HG02852 (cell line): ENCODE data around the gene CHD2.

Source experiments
- ATAC-seq: cut with Tn5 transposase; IDR thresholded peaks from one replicate; pipeline ENCODE4 v1.9.1; 2021; ENCODE audit warnings: mild to moderate bottlenecking, moderate library complexity; ENCODE audit not compliant: unreplicated experiment

Gene CHD2

DNA sequence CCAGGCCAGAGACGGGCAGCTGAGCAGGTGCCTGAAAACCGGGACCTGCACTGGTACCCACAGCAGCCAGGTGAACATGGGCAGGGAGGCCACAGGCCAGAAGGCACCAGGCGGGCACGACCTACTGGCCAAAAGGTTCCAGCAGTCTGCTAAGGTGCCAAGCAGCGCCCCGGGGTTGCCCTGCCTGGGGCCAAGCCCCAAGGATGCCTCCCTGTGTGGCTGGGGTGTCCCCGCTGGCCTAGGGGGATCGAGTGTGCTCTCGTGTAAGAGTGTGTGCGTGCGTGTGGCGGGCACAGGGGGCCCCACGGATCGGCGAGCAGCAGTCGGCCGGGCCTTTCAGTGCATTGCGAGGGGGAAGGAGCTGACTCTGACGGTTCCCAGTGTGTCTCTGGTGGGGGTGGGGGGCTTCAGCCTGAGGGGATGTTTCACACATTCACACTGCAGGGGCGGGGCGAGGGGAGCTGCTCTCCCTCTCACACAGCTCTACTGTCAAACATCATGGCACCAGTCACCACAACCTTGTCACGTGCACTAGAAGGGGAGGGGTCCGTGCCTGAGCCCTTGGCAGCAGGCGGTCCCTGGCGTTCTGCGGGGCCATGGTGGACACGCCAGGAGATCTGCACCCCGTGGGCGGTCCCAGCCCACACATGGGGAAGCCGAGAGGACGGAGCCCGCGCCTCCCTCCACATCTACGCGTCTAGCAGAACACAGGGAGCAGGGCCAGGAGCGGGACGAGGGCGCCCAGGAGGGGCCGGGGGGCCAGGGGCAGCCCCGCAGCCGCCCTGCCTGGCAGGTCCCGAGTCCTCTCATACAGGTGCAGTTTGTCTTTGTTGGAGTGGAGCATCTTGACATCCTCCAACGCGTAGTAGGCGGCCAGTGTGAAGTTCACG is 144.4 kb downstream of the CHD2 start:
- ATAC-seq, result no peak

DNA sequence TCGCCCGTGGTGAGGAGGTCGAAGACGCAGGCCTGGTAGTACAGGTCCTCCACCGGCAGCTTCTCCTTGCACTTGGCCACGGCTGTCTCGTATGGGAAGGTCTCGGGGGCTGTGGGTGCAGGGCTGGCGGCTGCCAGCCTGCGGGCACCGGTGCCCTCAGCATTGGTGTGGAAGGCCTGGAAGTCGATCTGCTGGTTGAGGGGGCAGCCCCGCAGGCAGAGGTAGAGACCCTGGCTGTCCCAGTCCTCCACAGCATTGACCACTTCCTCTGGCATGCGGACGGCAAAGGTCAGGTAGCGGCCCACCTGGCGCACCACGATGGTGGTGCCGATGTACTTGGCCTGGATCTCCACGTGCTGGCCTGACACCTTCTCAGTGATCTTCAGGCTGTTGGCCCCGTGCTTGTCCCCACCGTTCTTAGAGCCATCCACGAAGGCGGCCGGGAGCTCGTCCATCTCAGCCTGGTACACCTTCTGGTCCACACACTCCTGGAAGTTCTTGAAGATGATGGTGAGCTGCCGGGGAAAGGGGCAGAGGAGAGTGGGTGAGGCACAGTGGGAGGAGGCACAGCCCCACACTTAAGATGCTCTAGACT is 145.2 kb downstream of the CHD2 start:
- no peak for ATAC-seq

DNA sequence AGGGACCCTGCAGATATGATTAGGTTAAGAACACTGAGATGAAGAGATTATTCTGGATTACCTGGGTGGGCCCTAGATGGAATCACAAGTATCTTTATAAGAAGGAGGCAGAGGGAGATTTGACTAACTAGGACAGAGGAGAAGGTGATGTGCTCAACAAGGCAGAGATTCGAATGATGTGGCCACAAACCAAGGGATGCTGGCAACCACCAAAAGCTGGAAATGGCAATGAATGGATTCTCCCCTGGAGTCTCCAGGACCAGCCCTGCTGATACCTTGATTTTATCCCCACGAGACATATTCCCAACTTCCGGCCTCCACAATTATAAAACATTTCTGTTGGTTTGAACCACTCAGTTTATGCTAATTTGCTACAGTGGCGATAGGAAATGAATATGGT is 146.0 kb downstream of the CHD2 start:
- no peak for ATAC-seq

DNA sequence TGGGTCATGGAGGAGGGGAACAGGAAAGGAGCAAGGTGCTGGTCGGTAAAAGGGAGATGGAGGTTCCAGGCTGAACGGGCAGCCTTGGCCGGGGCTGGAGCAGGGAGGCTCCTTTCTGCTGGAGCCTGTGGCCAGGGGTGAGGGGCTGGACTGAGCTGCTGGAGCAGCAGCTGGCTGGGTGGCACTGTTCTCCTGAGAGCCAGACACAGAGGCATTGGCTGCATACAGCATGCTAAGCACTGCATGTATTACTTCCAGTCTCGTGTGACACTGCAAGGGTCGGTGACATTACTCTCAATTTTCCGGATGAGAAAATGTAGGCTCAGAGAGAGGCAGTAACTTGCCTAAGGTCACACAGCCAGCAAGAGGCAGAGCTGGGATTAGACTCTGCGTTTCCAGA is 146.6 kb downstream of the CHD2 start:
- ATAC-seq, result no peak

DNA sequence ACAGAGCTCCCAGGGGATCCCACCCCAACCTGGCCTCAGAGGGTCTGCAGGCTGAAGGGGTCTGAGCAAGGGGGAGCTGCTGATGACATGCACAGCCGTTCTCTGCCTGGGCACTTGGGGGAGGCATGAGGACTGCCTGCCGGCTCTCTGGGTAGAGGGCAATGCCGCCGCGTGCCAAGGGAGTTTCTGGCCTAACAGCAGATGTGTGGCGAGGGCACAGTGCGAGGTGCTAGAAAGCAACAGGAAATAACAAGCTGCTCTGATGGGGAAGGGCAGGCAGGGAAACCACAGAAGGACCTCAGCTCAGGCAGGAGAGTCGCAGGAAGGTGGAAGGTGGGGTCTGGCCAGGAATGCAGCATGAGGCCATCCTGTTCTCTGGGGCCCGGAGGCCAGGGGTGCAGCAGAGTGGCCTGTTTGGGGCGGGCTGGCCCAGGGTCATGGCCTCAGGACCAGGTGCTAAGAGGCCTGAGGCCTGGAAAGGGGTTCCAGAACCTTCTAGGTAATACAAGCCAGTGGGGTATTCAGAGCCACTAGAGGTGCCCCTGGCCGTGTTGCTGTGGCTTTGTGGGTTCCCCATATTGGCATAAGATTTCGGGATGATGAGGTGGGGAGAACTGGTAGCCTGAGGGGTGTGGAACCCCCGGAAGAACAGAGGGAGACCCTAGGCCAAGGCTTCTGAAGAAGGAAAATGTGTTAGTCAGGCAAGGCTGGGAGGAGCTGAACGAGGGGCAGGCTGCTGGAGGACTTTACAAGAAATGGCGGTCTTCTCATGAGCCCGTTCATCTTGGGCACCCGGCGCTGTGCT is 147.7 kb downstream of the CHD2 start:
- ATAC-seq, result no peak

DNA sequence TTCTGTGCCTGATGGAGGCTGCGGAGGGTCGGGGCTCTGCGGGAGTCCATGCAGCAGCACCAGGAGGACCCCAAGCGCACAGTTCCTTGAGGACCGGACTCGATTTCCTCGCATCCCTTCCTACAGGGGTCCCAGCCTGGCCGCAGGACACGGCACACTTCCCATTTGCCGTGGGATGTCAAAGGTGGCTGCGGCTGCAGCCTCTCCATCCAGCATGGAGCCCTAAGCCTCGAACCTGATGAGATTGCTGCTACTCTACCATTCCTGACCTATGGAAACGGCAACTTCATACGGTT is 148.2 kb downstream of the CHD2 start:
- ATAC-seq, result no peak

DNA sequence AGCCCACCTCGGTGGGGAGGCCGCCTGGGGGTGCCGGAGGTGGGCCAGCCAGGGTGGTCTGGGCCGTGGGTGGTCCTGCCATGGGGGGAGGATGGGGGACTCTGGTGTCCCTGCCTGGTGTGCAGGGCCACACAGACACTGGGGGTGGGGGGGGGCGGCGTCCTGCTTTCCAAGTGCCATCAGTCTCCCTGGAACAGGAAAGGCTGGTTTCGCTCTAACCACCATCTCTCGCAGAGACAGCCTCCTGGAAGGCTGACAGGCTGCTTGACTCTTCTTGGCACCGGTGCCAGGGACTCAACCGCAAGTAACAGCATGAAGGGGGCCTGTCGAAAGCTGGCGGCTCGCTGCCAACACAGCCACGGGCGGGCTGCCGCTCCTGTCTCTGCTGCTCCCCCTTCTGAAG is 148.6 kb downstream of the CHD2 start:
- no peak for ATAC-seq

DNA sequence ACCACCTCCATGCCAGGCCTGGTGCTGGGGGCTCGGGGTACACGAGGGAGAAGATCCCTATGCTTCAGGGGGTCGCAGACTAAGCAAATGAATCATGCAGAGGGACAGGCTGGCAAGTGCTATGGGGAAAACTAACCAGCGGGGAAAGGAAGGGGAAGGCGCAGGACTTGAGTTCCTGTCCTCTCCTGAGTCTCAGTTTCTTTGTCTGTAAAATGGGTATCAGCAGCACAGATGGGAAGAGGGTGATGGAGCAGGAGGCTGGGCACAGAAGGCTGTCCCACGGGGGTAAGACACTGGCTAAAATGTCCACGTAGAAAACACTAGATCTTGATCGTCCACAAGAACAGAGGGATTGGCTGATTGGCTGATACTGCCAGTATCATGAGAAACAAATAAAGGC is 149.1 kb downstream of the CHD2 start:
- no peak for ATAC-seq

DNA sequence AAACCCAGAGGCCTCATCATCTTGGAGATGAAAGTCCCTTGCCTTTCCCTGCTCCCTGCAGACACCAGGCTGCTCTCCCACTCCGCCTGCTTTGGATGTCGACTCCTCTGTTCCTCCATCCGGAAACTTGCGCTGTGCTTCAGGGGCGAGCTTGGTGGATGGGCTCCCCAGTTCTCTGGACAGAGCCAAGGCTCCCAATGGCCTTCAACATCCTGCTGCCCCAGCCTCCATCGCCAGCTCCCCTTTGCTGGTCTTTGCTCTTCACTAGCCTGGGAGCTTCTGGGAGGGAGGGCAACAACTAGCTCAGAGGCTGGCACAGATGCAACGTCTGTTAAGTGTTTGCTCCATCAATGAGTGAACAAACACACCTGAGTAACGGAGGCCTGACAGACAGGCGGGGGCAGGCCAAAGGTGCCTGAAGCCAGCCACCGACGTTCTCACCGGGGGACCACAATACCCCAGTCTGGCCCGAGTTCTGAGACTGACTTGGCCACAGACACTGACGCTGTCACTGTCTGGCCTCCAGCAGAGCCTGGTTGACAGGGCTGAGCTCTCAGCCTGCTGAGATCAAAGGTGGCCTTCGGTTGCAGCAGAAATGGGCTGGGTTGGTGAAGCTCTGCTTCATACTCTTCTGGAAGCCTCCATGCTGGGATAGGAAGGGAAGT is 149.9 kb downstream of the CHD2 start:
- no peak for ATAC-seq

DNA sequence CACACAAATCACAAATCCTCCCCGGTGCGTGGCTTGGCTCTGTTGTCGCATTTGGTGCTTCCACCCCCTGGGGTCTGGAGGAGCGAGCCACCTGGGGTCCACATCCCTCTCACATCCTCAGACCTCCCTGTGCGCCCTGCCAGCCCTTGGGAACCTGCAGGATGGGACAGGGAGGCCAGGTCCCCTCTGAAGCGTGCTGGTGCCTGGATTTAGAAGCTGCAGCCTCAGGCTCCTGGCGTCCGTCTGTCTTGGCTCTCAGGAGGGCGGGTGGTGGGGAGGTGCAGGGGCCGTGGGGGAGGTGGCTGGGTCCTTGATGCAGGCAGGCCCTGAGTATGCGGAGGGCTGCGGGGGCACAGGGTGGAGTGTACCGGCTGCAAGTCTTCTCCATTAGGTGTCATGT is 150.5 kb downstream of the CHD2 start:
- ATAC-seq, result no peak

DNA sequence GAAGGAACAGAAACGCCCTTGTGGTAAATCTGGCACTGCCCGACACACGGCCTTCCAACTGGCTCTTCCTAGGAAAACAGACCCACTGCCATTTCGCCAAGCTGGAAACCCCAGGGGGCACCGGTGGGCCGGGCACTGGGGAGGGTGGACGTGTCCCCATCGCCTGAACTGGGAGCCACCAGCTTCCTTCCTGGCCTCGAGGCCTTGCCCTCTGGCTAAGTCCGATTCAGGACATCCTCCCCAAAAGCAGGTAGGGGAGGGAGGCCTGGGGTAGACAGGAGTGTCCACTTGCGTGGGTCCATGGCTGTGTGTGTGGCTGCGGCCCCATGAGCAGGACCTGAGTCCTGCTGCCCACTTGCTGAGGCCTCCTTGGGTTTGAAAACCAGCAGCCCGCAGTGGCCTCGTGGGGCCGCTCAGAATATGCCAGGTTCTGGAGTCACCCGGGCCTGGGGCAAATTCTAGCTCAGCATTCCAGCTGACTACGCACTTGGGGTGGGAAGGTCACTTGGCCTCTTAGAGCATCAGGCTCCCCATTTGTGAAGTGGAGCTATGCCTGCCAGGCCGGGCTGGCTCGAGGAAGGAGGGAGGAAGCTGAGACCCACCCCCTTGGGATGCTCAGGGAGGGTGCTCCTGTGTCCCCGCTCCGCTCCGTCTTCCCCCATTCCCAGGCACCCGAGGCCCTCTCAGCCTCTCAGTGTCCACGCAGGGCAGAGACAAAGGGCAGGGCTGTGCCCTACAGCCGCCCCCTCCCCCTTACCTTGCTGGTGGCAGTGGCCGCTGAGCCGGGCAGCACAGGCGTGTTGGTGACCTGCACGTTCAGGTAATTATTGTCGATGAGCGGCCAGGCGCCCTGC is 151.3 kb downstream of the CHD2 start:
- ATAC-seq, result no peak

DNA sequence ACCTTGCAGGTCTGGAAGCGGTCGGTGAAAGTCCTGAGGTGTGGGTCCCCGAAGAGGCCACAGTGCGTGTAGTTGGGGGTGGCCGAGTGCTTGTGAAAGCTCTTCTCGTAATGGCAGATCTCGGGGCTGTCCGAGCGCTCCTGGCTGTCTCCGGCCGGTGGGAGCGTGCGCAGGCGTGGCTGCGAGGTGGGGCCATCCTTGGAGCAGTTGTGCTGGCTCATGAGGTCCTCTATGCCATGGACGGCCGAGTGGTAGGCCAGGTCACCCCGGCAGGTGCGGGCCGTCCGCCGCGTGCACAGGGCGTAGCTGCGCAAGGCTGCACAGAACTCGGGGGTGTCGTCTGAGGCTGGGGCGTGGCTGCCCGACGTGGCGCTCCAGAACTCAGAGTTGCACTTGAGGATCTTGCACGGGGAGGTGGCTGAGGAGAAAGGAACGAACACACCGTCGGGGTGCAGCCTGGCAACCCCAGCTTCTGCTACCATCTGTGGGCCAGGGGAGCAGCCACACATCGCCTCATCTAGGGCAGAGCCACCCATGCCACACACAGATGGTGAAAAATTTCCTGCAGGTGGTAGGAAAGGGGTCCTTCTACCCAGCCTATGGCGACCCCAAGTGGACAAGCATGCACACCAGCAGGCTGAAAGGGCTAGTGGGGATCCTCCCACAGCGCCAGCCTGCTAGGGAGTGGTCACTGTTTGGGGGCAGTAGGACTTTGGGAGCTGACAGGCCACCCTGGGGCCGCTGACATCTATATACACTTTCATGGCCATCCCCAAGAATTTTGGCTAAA is 152.2 kb downstream of the CHD2 start:
- ATAC-seq, result no peak

DNA sequence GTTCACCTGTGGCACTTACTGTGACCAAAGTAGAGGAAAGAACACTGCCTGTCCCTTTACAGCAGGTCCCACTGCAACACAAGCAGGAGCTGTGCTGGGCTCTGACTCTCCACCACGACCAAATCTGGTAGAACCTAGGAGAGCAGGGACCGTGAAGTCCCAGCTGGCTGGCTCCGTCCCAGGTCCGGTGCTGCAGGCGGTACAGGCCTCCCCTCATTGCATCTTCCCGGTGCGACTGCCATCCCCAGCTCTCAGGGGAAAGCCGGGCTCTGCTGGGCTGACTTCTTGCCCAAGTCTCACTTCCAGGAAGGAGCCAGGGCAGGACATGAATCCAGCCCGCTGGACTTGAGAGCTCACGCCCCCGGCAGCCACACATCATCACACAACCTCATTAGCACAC is 155.1 kb downstream of the CHD2 start:
- ATAC-seq, result no peak

DNA sequence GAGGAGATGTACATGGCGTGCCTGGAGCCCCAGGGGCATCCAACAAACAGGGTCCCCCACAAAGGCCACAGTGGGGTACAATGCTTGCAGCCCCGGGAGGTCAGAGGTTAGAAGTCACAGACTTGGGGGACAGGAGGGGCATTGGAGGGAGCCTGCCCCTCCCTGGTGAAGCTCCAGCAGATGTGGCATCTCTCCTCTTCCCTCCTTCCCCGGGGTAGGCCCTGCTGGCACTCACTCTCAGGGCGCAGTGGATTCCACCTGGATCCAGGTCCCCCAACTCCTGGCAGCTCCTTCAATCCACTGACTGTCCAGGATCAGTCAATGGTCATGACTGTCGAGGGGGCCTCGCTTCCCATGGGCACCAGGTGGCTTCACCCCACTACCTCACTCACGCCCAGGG is 156.7 kb downstream of the CHD2 start:
- no peak for ATAC-seq

DNA sequence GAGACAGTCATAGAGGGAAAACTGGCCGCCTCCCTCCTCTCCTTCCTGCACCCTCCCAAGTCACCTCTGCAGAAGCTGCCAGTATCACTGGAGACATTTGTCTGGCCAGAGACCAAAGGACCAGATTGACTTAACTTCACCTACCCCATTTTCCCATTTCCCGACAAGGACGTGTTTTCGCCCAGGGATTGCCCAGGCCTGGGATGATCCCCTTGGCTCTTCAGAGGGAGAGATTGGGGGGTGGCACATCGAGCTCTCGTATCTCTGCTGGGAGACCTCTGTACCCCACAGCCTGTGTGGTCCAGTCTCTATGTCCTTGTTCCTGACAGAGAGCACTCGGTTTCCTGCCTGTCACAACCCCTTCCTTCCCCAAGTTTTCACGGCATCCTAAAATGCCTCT is 157.5 kb downstream of the CHD2 start:
- no peak for ATAC-seq

DNA sequence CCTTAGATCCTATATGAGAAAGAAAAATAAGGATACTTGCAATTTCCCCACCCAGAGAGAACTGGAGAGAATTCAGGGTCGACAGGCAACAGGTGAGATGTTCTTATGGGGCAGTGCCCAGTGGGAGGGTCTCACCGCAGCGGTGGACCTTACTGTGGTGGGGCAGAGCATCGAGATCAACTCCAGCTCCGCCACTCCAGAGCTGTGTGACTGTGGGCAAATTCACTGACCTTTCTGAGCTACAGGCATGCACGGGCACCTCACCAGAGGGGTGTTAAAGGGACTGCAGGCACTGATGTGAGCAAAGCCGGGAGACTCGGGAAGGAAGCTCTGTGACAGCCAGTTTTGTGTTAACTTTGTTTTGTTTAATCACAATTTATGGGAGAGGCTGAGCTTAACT is 158.0 kb downstream of the CHD2 start:
- no peak for ATAC-seq

DNA sequence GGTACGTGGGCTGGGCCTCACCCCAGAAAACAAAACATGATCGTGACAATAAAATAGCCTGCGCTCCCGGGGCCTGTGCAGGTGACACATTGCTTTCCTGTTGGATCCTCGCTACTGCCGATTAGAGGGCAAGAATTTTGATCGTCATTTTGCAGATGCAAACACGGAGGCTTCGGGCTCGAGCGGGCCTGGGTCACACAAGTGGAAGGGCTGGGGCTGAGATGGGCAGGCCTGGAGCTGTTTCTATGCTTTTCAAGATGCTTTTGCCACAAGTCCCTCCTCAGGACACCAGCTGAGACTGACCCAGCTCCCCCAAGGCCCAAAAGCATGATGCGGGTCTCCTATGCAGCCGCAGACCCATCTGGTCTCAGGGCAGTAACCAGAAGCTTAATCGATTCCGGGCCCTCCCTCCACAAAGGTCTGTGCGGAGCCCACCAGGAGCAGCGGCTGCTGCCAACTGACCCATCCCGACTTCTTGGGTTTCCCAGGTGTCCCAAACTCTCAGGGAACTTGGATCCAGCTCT is 158.8 kb downstream of the CHD2 start:
- ATAC-seq, result no peak

DNA sequence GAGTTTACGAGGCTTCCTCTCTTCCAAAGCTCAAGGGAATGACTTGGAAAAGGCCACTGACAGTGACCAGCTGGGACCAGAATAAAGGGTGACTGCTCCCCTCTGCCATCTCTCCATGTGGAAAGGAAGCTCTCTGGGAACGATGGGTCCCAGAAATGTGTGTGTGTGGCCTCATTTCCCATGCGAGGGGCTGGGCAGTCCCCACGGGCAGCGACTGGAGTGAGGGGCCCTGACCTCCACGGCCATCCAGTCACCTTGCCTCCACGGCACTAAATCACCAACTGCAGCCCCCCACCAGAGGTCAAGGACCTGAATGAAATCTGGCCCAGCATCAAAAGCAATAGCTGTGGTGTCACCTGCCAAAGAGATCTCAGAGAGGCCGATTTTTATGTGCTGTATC is 159.3 kb downstream of the CHD2 start:
- ATAC-seq, result no peak
